Measurements from ENCODE around the gene RASGRP4.
"Not testable (repeated sequence)": the region's sequence is repeated elsewhere in the genome, so short reads cannot be mapped to it uniquely, and the experiment has no call there.

Gene RASGRP4

GRCh38 chr19:38448225-38448624 is 22.2 kb upstream of the RASGRP4 start:
- no peak for DNase-seq (ENCODE audit: low read depth)

GRCh38 chr19:38445362-38445761 is 19.3 kb upstream of the RASGRP4 start:
- DNase-seq (ENCODE audit: low read depth): no peak

- no peak for DNase-seq (ENCODE audit: low read depth)
Observed at GRCh38 chr19:38444026-38444425, 18.0 kb upstream of the RASGRP4 start.

- DNase-seq (ENCODE audit: low read depth): no peak
Observed at GRCh38 chr19:38443458-38443999, 17.5 kb upstream of the RASGRP4 start.

GRCh38 chr19:38442736-38443135 is 16.7 kb upstream of the RASGRP4 start:
- no peak for DNase-seq (ENCODE audit: low read depth)

GRCh38 chr19:38441657-38442348 is 15.8 kb upstream of the RASGRP4 start:
- DNase-seq (ENCODE audit: low read depth): no peak

- no peak for DNase-seq (ENCODE audit: low read depth)
Observed at GRCh38 chr19:38440592-38440991, 14.6 kb upstream of the RASGRP4 start.

- DNase-seq (ENCODE audit: low read depth): no peak
Observed at GRCh38 chr19:38437917-38438316, 11.9 kb upstream of the RASGRP4 start.

- DNase-seq (ENCODE audit: low read depth): no peak
Observed at GRCh38 chr19:38437295-38437694, 11.3 kb upstream of the RASGRP4 start.

- no peak for DNase-seq (ENCODE audit: low read depth)
Observed at GRCh38 chr19:38434549-38435051, 8.6 kb upstream of the RASGRP4 start.

- no peak for DNase-seq (ENCODE audit: low read depth)
Observed at GRCh38 chr19:38433268-38433733, 7.3 kb upstream of the RASGRP4 start, which contains the start of gene RYR1. Gene RYR1 (plus strand): TSS chr19:38433691. CDS start chr19:38433830, 139 bp downstream.

GRCh38 chr19:38430931-38431330 is 4.9 kb upstream of the RASGRP4 start:
- DNase-seq (ENCODE audit: low read depth): no peak

GRCh38 chr19:38429811-38430156 is 3.8 kb upstream of the RASGRP4 start:
- DNase-seq (ENCODE audit: low read depth): no peak

- no peak for DNase-seq (ENCODE audit: low read depth)
Observed at GRCh38 chr19:38429055-38429810, 3.2 kb upstream of the RASGRP4 start.

- DNase-seq (ENCODE audit: low read depth): not testable (repeated sequence)
Observed at GRCh38 chr19:38427035-38427677, 1.1 kb upstream of the RASGRP4 start.

GRCh38 chr19:38425222-38425809 is 703 bp downstream of the RASGRP4 start:
- no peak for DNase-seq (ENCODE audit: low read depth)

GRCh38 chr19:38424272-38424671 is 1.7 kb downstream of the RASGRP4 start:
- no peak for DNase-seq (ENCODE audit: low read depth)

GRCh38 chr19:38422438-38422837 is 3.6 kb downstream of the RASGRP4 start:
- DNase-seq (ENCODE audit: low read depth): no peak

GRCh38 chr19:38421856-38422255 is 4.2 kb downstream of the RASGRP4 start:
- DNase-seq (ENCODE audit: low read depth): no peak

- no peak for DNase-seq (ENCODE audit: low read depth)
Observed at GRCh38 chr19:38420935-38421334, 5.1 kb downstream of the RASGRP4 start.

GRCh38 chr19:38417544-38418506 is 8.2 kb downstream of the RASGRP4 start:
- no peak for DNase-seq (ENCODE audit: low read depth)

Measured in T follicular helper cell (primary cell).